T-helper 22 cell (primary cell): ENCODE results near the gene PHRF1.

Experiments
- DNase-seq: peaks from one replicate; pipeline ENCODE4 v3.0.0-alpha.2; 2020; ENCODE audit warnings: low read depth

PHRF1 gene

GRCh38 chr11:601573-602245, 25.4 kb downstream of the PHRF1 start:
- DNase-seq: no peak

DNA sequence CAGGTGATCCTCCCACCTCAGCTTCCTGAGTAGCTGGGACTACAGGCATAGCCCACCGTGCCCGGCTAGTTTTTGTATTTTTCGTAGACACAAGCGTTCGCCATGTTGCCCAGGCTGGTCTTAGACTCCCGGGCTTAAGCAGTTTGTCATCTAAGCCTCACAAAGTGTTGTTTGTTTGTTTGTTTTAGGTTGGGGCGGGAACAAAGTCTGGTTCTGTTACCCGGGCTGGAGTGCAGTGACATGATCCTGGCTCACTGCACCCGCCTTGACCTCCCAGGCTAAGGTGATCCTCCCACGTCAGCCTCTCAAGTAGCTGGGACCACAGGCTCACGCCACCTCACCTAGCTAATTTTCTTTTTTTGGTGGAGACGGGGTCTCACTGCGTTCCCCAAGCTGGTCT, 26.9 kb downstream of the PHRF1 start:
- no peak for DNase-seq

GRCh38 chr11:605286-606129, 29.2 kb downstream of the PHRF1 start:
- no peak for DNase-seq

- DNase-seq: no peak
These were observed 30.0 kb downstream of the PHRF1 start for GRCh38 chr11:606245-606644.

DNA sequence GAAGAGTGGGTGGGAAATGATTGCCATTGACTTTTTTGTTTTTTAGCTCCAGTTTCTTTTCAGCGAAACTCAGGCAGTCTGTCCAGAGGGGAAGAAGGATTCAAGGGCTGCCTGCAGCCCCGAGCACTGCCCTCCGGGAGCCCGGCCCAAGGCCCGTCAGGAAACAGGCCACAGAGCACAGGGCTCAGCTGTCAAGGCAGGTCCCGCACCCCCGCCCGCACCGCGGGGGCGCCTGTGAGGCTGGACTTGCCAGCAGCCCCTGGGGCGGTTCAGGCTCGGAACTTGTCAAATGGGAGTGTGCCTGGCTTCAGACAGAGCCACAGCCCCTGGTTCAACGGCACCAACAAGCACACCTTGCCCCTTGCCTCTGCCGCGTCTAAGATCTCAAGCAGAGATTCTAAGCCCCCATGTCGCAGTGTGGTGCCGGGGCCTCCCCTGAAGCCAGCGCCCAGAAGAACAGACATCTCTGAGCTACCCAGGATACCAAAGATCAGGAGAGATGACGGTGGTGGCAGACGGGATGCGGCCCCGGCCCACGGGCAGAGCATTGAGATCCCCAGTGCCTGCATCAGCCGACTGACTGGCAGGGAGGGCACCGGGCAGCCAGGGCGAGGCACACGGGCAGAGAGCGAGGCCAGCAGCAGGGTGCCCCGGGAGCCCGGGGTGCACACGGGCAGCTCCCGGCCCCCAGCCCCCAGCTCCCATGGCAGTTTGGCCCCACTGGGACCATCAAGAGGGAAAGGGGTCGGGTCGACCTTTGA, 30.9 kb downstream of the PHRF1 start:
- DNase-seq: no peak

GRCh38 chr11:607971-608659, 31.8 kb downstream of the PHRF1 start:
- DNase-seq: no peak

- DNase-seq: no peak
These were observed 32.6 kb downstream of the PHRF1 start for GRCh38 chr11:608791-609251.

DNA sequence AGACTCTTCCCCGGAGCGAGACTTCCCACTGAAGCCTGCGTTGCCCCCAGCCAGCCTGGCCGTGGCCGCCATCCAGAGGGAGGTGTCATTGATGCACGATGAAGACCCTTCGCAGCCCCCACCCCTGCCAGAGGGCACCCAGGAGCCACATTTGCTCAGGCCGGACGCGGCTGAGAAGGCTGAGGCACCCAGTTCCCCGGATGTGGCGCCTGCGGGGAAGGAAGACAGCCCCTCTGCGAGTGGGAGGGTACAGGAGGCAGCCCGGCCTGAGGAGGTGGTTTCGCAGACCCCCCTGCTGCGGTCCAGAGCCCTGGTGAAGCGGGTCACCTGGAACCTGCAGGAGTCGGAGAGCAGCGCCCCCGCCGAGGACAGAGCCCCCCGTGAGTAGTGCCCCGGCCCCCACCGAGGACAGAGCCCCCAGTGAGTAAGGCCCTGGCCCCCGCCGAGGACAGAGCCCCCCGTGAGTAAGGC, 33.1 kb downstream of the PHRF1 start:
- DNase-seq: no peak

- DNase-seq: no peak
These were observed 34.0 kb downstream of the PHRF1 start for GRCh38 chr11:610146-610801.

- no peak for DNase-seq
These were observed 35.0 kb downstream of the PHRF1 start for GRCh38 chr11:611001-611996.

DNA sequence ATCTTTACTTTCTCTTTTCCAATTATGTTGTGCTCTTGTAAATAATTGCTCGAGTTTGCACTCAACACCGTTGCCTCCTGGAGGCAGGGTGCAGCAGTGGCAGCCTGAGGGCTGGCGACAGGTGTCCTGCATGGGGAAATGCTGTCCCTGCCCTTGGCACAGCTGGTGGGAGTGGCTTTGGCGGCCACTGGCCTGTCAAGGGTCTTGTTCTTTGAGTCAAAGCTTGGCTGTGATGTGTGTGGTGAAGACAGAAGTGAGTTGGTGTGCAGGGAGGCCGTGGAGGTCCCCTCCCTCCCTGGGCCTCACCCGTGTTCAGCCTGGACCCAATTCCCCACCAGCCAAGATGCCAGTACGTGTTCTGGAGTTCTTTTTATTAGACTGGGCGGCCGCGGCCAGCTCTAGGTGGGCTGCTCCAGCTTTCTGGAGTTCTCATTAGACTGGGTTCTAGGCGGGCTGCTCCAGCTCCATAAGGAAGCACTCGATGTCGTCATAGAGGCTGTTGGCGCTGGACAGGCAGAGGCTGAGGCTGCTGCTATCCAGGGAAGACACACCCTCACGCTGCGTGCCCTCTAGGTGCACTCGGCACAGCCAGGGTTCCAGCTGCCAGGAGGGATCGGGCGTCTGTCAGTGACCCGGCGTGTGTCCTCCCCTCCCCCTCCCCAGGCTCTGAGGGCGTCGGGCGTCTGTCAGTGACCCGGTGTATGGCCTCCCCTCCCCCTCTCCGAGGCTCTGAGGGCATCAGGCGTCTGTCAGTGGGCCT, 36.1 kb downstream of the PHRF1 start:
- no peak for DNase-seq

DNA sequence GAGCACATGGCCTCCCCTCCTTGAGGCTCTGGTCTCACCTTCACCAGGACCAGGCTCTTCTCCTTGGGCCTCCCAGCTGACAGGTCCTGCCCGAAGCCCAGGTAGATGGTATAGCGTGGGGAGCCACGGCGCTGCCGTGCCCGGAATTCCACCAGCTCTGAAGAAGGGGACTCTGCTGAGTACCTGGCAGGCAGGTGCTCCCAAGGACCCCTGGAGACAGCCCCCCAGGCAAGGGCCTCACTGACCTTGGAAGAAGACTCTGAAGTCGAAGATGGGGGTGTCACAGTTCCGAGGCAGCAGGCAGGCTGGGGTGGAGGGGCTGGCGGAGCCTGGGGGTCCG, 36.7 kb downstream of the PHRF1 start:
- no peak for DNase-seq

GRCh38 chr11:613369-613968, 37.2 kb downstream of the PHRF1 start:
- DNase-seq: peak; percentile 84

GRCh38 chr11:614021-614622, 37.9 kb downstream of the PHRF1 start:
- DNase-seq: no peak

DNA sequence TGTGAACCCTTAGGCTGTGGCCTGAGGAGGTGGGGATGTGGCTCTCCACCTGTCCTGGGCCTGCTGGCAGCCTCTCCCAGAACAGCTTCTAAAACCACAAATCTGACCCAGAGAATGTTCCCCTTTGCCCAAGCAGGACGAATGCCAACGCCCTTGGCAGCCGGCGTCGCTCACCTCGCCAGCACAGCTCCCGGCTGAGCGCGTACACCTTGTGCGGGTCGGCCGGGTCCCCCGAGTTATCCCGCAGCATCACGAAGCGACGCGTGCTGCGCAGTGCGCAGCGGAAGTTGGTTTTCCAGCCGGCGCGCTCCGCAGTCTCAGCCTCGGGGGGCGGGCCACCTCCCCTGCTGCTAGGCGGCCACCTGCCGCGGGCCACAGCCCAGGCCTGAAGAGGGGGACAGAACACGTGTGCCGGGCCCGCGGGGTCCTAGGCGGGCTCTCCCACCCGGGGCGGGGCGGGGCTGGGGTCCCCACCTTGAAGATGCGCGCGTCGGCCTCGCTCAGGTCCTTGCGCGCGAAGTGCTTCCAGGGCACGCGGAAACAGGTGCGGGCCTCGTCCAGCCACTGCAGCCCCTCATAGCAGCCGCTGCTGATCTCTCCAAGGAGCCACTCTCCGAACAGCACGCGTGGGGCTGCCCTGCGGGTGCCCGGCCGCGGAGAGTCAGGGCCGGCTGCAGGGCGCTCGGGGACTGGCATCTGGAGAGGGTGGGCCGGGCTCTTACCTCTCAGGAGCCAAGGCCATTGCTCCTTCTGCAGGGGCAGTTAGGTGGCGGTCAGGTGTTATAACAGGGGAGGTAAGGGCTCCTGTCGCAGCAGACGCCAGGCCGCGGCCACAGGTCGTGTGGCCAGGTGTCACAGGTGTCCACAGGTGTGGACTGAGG, 38.6 kb downstream of the PHRF1 start:
- DNase-seq: no peak

GRCh38 chr11:615504-616319, 39.4 kb downstream of the PHRF1 start, which contains the start of gene IRF7:
IRF7 (minus strand) TSS chr11:615950; CDS start chr11:615364, 586 bp downstream.
- DNase-seq: peak; percentile 85
